Activated naive CD8-positive, alpha-beta T cell (primary cell): ENCODE measurements around the gene FLNC.
A peak's percentile ranks its signal among the peaks of the same experiment; 100 is the strongest.

Experiments used
- H3K27ac Mint-ChIP-seq: one replicate; pipeline ENCODE4 v1.8.0; 2021; ENCODE audit warnings: mixed read lengths
- H3K27me3 Mint-ChIP-seq: one replicate; pipeline ENCODE4 v1.8.0; 2021; ENCODE audit warnings: mixed read lengths
- H3K36me3 Mint-ChIP-seq: one replicate; pipeline ENCODE4 v1.8.0; 2021; ENCODE audit warnings: mixed read lengths
- H3K4me1 Mint-ChIP-seq: one replicate; pipeline ENCODE4 v1.8.0; 2021; ENCODE audit warnings: low read depth, mixed read lengths
- H3K4me3 Mint-ChIP-seq: one replicate; pipeline ENCODE4 v1.8.0; 2021; ENCODE audit warnings: mild to moderate bottlenecking, mixed read lengths
- H3K9me3 Mint-ChIP-seq: one replicate; pipeline ENCODE4 v1.8.0; 2021; ENCODE audit warnings: low read depth, mixed read lengths

The FLNC gene

GRCh38 chr7:128858380-128859231 is 28.4 kb downstream of the FLNC start:
- no peak overlapping the region for H3K27ac Mint-ChIP-seq
- no peaks in the 10 kb centered on the region for H3K36me3 Mint-ChIP-seq
- H3K4me1 Mint-ChIP-seq, result peaks cover 8% of the 10 kb centered on the region
- H3K9me3 Mint-ChIP-seq, result no peaks in the 10 kb centered on the region
- no peak overlapping the region for H3K4me3 Mint-ChIP-seq
- no peaks in the 10 kb centered on the region for H3K27me3 Mint-ChIP-seq

- H3K27ac Mint-ChIP-seq, result no peak overlapping the region
- H3K27me3 Mint-ChIP-seq, result no peaks in the 10 kb centered on the region
- H3K4me1 Mint-ChIP-seq, result peaks cover 12% of the 10 kb centered on the region
- no peaks in the 10 kb centered on the region for H3K36me3 Mint-ChIP-seq
- no peak overlapping the region for H3K4me3 Mint-ChIP-seq
- H3K9me3 Mint-ChIP-seq, result no peaks in the 10 kb centered on the region
These were observed 29.3 kb downstream of the FLNC start for GRCh38 chr7:128859232-128860157.

DNA sequence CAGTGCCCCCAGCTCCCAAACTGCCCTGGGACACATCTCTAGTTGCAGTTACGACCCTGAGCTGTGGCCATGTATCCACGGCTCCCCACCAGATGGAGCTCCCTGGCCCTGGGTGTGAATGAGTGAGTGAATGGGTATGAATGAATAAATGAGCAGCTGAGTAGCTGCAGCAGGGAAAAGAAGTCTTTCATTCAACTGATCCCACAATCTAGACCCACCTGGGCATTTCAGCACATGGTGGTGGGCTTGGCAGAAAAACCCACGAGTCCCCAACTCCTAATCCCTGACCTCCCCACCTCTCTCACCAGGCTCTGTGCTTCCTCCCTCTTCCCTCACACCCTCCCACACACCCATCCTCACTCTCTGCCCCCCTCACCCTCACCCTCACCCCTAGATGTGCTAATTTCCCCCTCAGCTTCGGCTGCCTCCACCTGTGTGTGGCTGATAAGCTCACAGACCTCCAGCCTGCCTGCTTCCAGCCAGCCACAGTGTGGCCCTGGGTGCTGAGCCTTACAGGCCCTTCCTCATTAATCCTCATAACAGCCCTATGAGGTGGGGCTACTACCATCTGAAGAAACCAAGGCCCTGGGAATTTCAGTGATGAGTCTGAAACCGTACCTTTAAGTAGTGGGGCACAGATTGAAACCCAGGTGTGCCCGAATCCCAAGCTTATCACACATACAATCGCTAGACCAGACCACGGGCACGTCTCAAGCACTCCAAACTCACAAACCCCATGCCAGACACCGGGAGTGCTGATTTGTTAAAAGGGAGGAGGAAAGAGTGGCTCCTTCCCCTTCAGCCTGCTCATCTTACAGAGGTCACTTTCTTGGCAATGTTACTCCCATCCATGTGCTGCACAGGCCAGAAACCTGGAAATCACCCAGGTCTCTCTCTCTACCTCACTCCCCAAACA is 30.2 kb downstream of the FLNC start:
- H3K9me3 Mint-ChIP-seq, result no peaks in the 10 kb centered on the region
- peak overlapping the region; percentile 1 for H3K27ac Mint-ChIP-seq
- H3K36me3 Mint-ChIP-seq, result peaks cover 3% of the 10 kb centered on the region
- H3K4me1 Mint-ChIP-seq, result peaks cover 21% of the 10 kb centered on the region
- H3K4me3 Mint-ChIP-seq, result no peak overlapping the region
- H3K27me3 Mint-ChIP-seq, result no peaks in the 10 kb centered on the region

DNA sequence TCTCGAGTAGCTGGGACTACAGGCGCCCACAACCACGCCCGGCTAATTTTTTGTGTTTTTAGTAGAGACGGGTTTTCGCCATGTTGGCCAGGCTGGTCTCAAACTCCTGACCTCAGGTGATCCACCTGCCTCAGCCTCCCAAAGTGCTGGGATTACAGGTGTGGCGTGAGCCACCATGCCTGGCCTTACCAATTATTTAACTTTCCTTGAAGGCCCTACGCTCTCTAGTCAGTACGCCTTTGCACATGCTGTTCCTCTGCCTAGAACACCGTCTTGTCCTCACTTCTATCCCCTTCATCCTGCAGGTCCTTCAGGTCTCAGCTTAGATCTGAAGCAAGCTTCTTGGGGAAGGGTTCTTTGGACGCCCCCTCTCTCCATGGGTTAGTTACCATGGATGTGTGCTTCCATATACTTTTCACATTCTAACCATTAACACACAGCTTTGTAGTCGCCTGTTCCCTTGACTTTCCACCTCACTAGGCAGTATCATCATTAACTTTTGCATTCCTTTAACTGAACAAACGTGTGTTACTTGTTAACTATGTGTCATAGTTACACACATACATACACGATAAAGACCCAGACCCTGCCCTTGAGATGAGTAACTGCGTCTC is 31.9 kb downstream of the FLNC start:
- Mint-ChIP-seq H3K27ac (peak overlapping the region; percentile 98), H3K4me1 (peaks cover 24% of the 10 kb centered on the region), H3K36me3 (peaks cover 5% of the 10 kb centered on the region), H3K9me3 (no peaks in the 10 kb centered on the region), H3K4me3 (peak overlapping the region; percentile 100), H3K27me3 (no peaks in the 10 kb centered on the region)

- no peaks in the 10 kb centered on the region for H3K9me3 Mint-ChIP-seq
- H3K27ac Mint-ChIP-seq, result peak within 1 kb of the TSS; percentile 98
- H3K36me3 Mint-ChIP-seq, result peaks cover 5% of the 10 kb centered on the region
- H3K27me3 Mint-ChIP-seq, result no peaks in the 10 kb centered on the region
- H3K4me3 Mint-ChIP-seq, result peak within 1 kb of the TSS; percentile 100
- H3K4me1 Mint-ChIP-seq, result peaks cover 24% of the 10 kb centered on the region
These were observed 32.6 kb downstream of the FLNC start, which contains the start of gene ATP6V1F for GRCh38 chr7:128862571-128863432. TSS of gene ATP6V1F (plus strand) at chr7:128862856. CDS start at chr7:128862905, 49 bp downstream.

- H3K4me3 Mint-ChIP-seq, result peak overlapping the region; percentile 100
- no peaks in the 10 kb centered on the region for H3K27me3 Mint-ChIP-seq
- peak overlapping the region; percentile 98 for H3K27ac Mint-ChIP-seq
- H3K9me3 Mint-ChIP-seq, result no peaks in the 10 kb centered on the region
- peaks cover 5% of the 10 kb centered on the region for H3K36me3 Mint-ChIP-seq
- H3K4me1 Mint-ChIP-seq, result peaks cover 24% of the 10 kb centered on the region
These were observed 33.3 kb downstream of the FLNC start for GRCh38 chr7:128863433-128863989.

DNA sequence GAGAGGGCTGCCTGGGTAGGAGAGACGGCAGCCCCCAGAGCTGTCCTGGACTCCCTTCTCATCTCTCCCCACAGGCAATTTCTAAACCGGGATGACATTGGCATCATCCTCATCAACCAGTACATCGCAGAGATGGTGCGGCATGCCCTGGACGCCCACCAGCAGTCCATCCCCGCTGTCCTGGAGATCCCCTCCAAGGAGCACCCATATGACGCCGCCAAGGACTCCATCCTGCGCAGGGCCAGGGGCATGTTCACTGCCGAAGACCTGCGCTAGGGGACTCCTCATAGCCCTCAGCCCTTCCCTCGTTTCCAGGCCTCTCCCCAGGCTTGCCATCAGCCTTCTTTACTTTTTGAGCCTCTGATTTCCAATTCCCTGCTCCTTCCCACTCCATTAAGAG is 35.1 kb downstream of the FLNC start:
- H3K27ac Mint-ChIP-seq, result peak overlapping the region; percentile 22
- peaks cover 5% of the 10 kb centered on the region for H3K36me3 Mint-ChIP-seq
- H3K9me3 Mint-ChIP-seq, result no peaks in the 10 kb centered on the region
- H3K4me1 Mint-ChIP-seq, result peaks cover 31% of the 10 kb centered on the region
- H3K4me3 Mint-ChIP-seq, result peak overlapping the region; percentile 46
- H3K27me3 Mint-ChIP-seq, result no peaks in the 10 kb centered on the region

DNA sequence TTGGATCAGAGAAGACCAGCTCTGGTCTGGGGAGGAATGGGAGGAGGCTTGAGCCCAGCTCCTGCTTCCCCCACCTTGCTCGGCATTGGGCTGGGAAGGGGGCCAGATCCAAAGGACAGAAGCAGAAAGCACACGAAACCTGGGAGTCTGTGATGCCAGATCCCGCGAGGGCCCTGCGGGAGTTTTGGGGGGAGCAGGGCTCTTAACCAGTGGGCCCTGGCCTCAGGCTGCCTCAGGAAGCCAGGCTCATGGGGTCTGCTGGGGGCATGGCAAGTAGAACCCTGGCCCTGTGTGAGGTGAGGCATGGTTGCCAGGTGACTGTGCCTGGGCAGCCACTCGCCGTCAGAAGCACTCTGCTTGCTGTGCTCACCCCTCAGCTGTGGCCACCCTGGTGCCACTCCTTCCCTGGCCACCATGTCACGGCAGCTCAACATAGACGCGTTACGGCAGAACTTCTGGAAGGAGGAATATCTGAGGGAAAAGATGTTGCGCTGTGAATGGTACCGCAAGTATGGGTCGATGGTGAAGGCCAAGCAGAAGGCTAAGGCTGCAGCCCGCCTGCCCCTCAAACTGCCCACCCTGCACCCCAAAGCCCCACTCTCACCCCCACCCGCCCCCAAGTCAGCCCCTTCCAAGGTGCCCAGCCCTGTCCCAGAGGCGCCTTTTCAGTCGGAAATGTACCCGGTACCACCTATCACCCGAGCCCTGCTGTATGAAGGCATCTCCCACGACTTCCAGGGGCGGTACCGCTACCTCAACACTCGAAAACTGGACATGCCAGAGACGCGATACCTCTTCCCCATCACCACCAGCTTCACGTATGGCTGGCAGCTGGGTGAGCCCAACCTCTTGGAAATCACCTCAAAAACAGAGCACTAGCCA is 36.0 kb downstream of the FLNC start:
- Mint-ChIP-seq H3K4me3 (no peak overlapping the region), H3K4me1 (peaks cover 32% of the 10 kb centered on the region), H3K36me3 (peaks cover 5% of the 10 kb centered on the region), H3K9me3 (no peaks in the 10 kb centered on the region), H3K27ac (no peak overlapping the region), H3K27me3 (no peaks in the 10 kb centered on the region)

DNA sequence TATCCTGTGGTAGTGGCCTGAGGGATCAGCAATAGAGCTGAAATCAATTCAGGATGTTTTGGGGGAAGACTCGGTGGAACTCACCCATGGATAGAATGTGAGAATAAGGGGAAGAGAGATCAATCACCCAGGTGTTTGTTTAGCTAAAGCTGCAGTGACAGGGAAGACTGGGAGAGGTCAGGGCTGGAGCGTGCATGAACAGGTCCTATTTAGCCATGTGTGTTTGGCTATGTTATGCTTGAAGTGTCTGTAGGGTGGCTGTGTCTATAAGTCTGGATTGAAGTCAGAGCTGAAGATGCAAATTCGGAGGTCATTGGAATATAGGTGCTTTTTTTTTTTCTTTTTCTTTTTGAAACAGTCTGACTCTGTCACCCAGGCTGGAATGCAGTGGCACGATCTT is 37.0 kb downstream of the FLNC start:
- H3K9me3 Mint-ChIP-seq, result no peaks in the 10 kb centered on the region
- no peak overlapping the region for H3K4me3 Mint-ChIP-seq
- peaks cover 29% of the 10 kb centered on the region for H3K4me1 Mint-ChIP-seq
- H3K27me3 Mint-ChIP-seq, result no peaks in the 10 kb centered on the region
- H3K36me3 Mint-ChIP-seq, result peaks cover 5% of the 10 kb centered on the region
- H3K27ac Mint-ChIP-seq, result no peak overlapping the region

GRCh38 chr7:128867842-128868623 is 37.8 kb downstream of the FLNC start:
- Mint-ChIP-seq H3K27ac (no peak overlapping the region), H3K4me1 (peaks cover 26% of the 10 kb centered on the region), H3K27me3 (no peaks in the 10 kb centered on the region), H3K9me3 (no peaks in the 10 kb centered on the region), H3K4me3 (peak overlapping the region; percentile 38), H3K36me3 (peaks cover 5% of the 10 kb centered on the region)

DNA sequence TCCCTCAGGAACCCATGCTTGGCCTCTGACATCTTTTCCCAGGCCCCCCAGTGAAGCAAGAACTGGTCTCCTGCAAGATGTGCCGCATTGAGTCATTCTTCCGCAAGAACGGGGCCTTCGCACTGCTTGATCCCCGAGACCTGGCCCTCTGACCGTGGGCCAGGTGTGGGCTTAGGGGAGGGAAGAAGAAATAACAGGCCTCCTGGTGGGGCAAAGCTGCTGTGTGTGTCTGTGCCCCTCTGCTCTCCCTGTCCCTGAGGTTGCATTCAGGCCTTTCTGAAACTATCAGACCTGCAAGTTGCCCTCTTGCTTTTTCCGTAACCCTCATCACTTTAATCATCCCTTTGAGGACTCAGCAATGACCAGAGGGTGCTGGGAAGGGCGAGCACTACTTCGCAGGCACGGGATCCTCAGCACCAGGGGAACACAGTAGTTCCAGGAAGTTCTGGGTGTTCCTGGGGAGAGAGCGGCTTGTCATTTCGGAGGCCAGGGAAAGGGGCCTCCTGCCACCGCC is 38.5 kb downstream of the FLNC start:
- no peaks in the 10 kb centered on the region for H3K9me3 Mint-ChIP-seq
- H3K36me3 Mint-ChIP-seq, result peaks cover 5% of the 10 kb centered on the region
- H3K27me3 Mint-ChIP-seq, result no peaks in the 10 kb centered on the region
- no peak overlapping the region for H3K27ac Mint-ChIP-seq
- peak overlapping the region; percentile 63 for H3K4me3 Mint-ChIP-seq
- H3K4me1 Mint-ChIP-seq, result peaks cover 23% of the 10 kb centered on the region
